HTERT RPE-1 (cell line): Measurements from ENCODE around the gene SPTY2D1.

Experiments used
- in situ Hi-C: fragments of 300-500 bp; cut with MboI; formaldehyde crosslinking; loops from 4 replicates; pipeline ENCODE4 v1.14.3; 2020; ENCODE audit warnings: low sequenced_read_pairs

SPTY2D1 gene

GRCh38 chr11:18566406-18566805, 67.7 kb downstream of the SPTY2D1 start:
- in situ Hi-C loops = no loop called here

GRCh38 chr11:18564149-18564548, 70.0 kb downstream of the SPTY2D1 start:
- in situ Hi-C loops = no loop called here

GRCh38 chr11:18563090-18563730, 70.9 kb downstream of the SPTY2D1 start:
- in situ Hi-C loops = no loop called here
